Measurements from ENCODE around the gene KIF13A.
"Not testable (repeated sequence)": the region's sequence is repeated elsewhere in the genome, so short reads cannot be mapped to it uniquely, and the experiment has no call there.

The KIF13A gene

GRCh38 chr6:17930321-17930993 is 57.0 kb downstream of the KIF13A start:
- DNase-seq, result no peak

- DNase-seq, result no peak
Observed at GRCh38 chr6:17928514-17929430, 58.7 kb downstream of the KIF13A start.

- DNase-seq, result no peak
Observed at GRCh38 chr6:17927705-17928104, 59.7 kb downstream of the KIF13A start.

- no peak for DNase-seq
Observed at GRCh38 chr6:17923401-17923863, 64.0 kb downstream of the KIF13A start.

GRCh38 chr6:17921454-17921853 is 66.0 kb downstream of the KIF13A start:
- DNase-seq, result no peak

- DNase-seq, result no peak
Observed at GRCh38 chr6:17919496-17919895, 67.9 kb downstream of the KIF13A start.

- no peak for DNase-seq
Observed at GRCh38 chr6:17917837-17918763, 69.3 kb downstream of the KIF13A start.

GRCh38 chr6:17914651-17915050 is 72.8 kb downstream of the KIF13A start:
- DNase-seq, result no peak

- no peak for DNase-seq
Observed at GRCh38 chr6:17912521-17912920, 74.9 kb downstream of the KIF13A start.

- not testable (repeated sequence) for DNase-seq
Observed at GRCh38 chr6:17911656-17912055, 75.8 kb downstream of the KIF13A start.

- DNase-seq, result no peak
Observed at GRCh38 chr6:17910189-17910588, 77.2 kb downstream of the KIF13A start.

- DNase-seq, result no peak
Observed at GRCh38 chr6:17908831-17909230, 78.6 kb downstream of the KIF13A start.

- no peak for DNase-seq
Observed at GRCh38 chr6:17907406-17908229, 79.8 kb downstream of the KIF13A start.

GRCh38 chr6:17905611-17906592 is 81.5 kb downstream of the KIF13A start:
- no peak for DNase-seq

- DNase-seq, result no peak
Observed at GRCh38 chr6:17904491-17905120, 82.8 kb downstream of the KIF13A start.

GRCh38 chr6:17902974-17903373 is 84.5 kb downstream of the KIF13A start:
- no peak for DNase-seq

- DNase-seq, result no peak
Observed at GRCh38 chr6:17901493-17901892, 85.9 kb downstream of the KIF13A start.

GRCh38 chr6:17900011-17900410 is 87.4 kb downstream of the KIF13A start:
- no peak for DNase-seq

- no peak for DNase-seq
Observed at GRCh38 chr6:17899491-17899890, 87.9 kb downstream of the KIF13A start.

- no peak for DNase-seq
Observed at GRCh38 chr6:17897681-17898080, 89.8 kb downstream of the KIF13A start.
